H1 (cell line): Measurements from ENCODE around the gene SPAAR. TPM values are rescaled to one million over a fixed set of nuclear protein-coding genes. Genes with fewer than 3 reads are reported as not detected.

Experiments used
- CTCF ChIA-PET: fragments of 300-600 bp; sonication (Branson Sonifier 250); formaldehyde crosslinking; loops from one replicate; lab custom pipeline; 2021; ENCODE audit not compliant: partially characterized antibody; lab: Charles Lee
- POLR2A ChIA-PET: fragments of 300-600 bp; sonication (Branson Sonifier 250); formaldehyde crosslinking; loops from one replicate; lab custom pipeline; 2021; ENCODE audit warnings: inconsistent platforms; ENCODE audit not compliant: partially characterized antibody; lab: Charles Lee
- DNase-seq, 2 experiments: peaks; one replicate each; pipeline versions ENCODE4 v3.0.0 to v3.0.0-alpha.2; 2010 to 2022; ENCODE audit warnings: low spot score in 2 of 2, low read depth in 1 of 2, mixed read lengths in 1 of 2
- FAIRE-seq: peaks from 2 replicates; lab custom pipeline; 2011; peaks lifted over from hg19 to GRCh38; lab: Jason Lieb, UNC
- H2AFZ ChIP-seq: 2 replicates; pipeline ENCODE4 v1.8.1; 2012; ENCODE audit warnings: low read length, inconsistent platforms
- H2AK5ac ChIP-seq: 2 replicates; pipeline ENCODE4 v1.6.1; 2013; ENCODE audit warnings: low read depth, low read length
- H2BK120ac ChIP-seq: replicated peaks from 2 replicates; pipeline ENCODE3; 2013; ENCODE audit warnings: low read depth, low read length, inconsistent platforms
- H2BK12ac ChIP-seq: 2 replicates; pipeline ENCODE4 v1.6.1; 2013; ENCODE audit warnings: low read depth, low read length
- H2BK15ac ChIP-seq: 2 replicates; pipeline ENCODE4 v1.6.1; 2013; ENCODE audit warnings: low read length
- H2BK20ac ChIP-seq: 2 replicates; pipeline ENCODE4 v1.6.1; 2013; ENCODE audit warnings: low read length
- H2BK5ac ChIP-seq: 2 replicates; pipeline ENCODE4 v1.6.1; 2013; ENCODE audit warnings: low read depth, low read length
- H3K14ac ChIP-seq: 2 replicates; pipeline ENCODE4 v1.6.1; 2013; ENCODE audit warnings: inconsistent platforms; ENCODE audit not compliant: insufficient read length
- H3K18ac ChIP-seq: 2 replicates; pipeline ENCODE4 v1.6.1; 2013; ENCODE audit warnings: low read length; ENCODE audit errors: extremely low read depth
- H3K23ac ChIP-seq: 2 replicates; pipeline ENCODE4 v1.6.1; 2013; ENCODE audit warnings: inconsistent platforms; ENCODE audit not compliant: insufficient read length
- H3K23me2 ChIP-seq: 2 replicates; pipeline ENCODE4 v1.6.1; 2013; ENCODE audit warnings: low read depth, low read length
- H3K27ac ChIP-seq: 2 replicates; pipeline ENCODE4 v1.6.1; 2011; ENCODE audit warnings: low read depth, low read length, inconsistent platforms
- H3K27me3 ChIP-seq, 4 experiments: replicated peaks in 1 of 4; 1 replicate in 1 of 4; 2 replicates in 3 of 4; pipeline versions ENCODE4 v1.6.1 to v1.8.1; 2011 to 2013; ENCODE audit warnings: low read length in 3 of 4, mild to moderate bottlenecking in 3 of 4, inconsistent platforms in 2 of 4, mixed read lengths in 2 of 4, moderate library complexity in 1 of 4; ENCODE audit not compliant: control insufficient read depth in 3 of 4, insufficient read depth in 3 of 4; ENCODE audit errors: extremely low read depth in 1 of 4
- H3K36me3 ChIP-seq, 4 experiments: 2 replicates each; pipeline versions ENCODE4 v1.6.1 to v1.8.1; 2011 to 2013; ENCODE audit warnings: mild to moderate bottlenecking in 4 of 4, low read length in 3 of 4, moderate library complexity in 2 of 4, control low read depth in 1 of 4, inconsistent platforms in 1 of 4; ENCODE audit not compliant: insufficient read depth in 4 of 4, control insufficient read depth in 2 of 4
- H3K4ac ChIP-seq: replicated peaks from 2 replicates; pipeline ENCODE3; 2013; ENCODE audit warnings: low read length, low read depth, mixed read lengths, inconsistent platforms; ENCODE audit not compliant: insufficient read length
- H3K4me1 ChIP-seq, 4 experiments: replicated peaks in 1 of 4; 1 replicate in 1 of 4; 2 replicates in 3 of 4; pipeline versions ENCODE4 v1.6.1 to v1.8.1; 2011 to 2013; ENCODE audit warnings: low read length in 3 of 4, inconsistent platforms in 2 of 4, mixed read lengths in 1 of 4; ENCODE audit not compliant: insufficient read depth in 4 of 4, control insufficient read depth in 3 of 4
- H3K4me2 ChIP-seq, 2 experiments: 2 replicates each; pipeline versions ENCODE4 v1.6.1 to v1.8.1; 2011 to 2013; ENCODE audit warnings: low read depth in 2 of 2, low read length in 2 of 2, control low read depth in 1 of 2, inconsistent platforms in 1 of 2, mild to moderate bottlenecking in 1 of 2; ENCODE audit not compliant: insufficient read depth in 1 of 2
- H3K4me3 ChIP-seq, 4 experiments: fragments of 200-600, 300-600 bp in 1 of 4; sonication (generic), shearing (Covaris generic), sonication (Bioruptor Twin) in 1 of 4; 2 replicates each; pipeline versions ENCODE4 v1.5.1 to v1.8.1; 2011 to 2016; ENCODE audit warnings: low read length in 4 of 4, low read depth in 3 of 4, control low read depth in 2 of 4, inconsistent platforms in 2 of 4, mild to moderate bottlenecking in 2 of 4, mixed read lengths in 1 of 4, moderate library complexity in 1 of 4; ENCODE audit not compliant: insufficient read depth in 2 of 4; ENCODE audit errors: extremely low read depth in 1 of 4
- H3K56ac ChIP-seq: replicated peaks from 2 replicates; pipeline ENCODE3; 2013; ENCODE audit warnings: low read depth, mild to moderate bottlenecking, mixed read lengths, low read length, inconsistent platforms; ENCODE audit not compliant: insufficient read length
- H3K79me1 ChIP-seq: 2 replicates; pipeline ENCODE4 v1.6.1; 2013; ENCODE audit warnings: low read depth, low read length, control low read depth
- H3K79me2 ChIP-seq, 2 experiments: 2 replicates each; pipeline versions ENCODE4 v1.6.1 to v1.8.1; 2012 to 2013; ENCODE audit warnings: low read length in 2 of 2, mild to moderate bottlenecking in 2 of 2, inconsistent platforms in 1 of 2; ENCODE audit not compliant: insufficient read depth in 2 of 2, control insufficient read depth in 1 of 2
- H3K9ac ChIP-seq, 4 experiments: replicated peaks in 1 of 4; 1 replicate in 1 of 4; 2 replicates in 3 of 4; pipeline versions ENCODE4 v1.6.1 to v1.8.1; 2011 to 2013; ENCODE audit warnings: low read depth in 3 of 4, low read length in 3 of 4, control low read depth in 2 of 4, mild to moderate bottlenecking in 2 of 4, moderate library complexity in 2 of 4, inconsistent platforms in 1 of 4; ENCODE audit errors: extremely low read depth in 1 of 4
- H3K9me3 ChIP-seq, 2 experiments: 2 replicates each; pipeline versions ENCODE4 v1.6.1 to v1.8.1; 2012 to 2013; ENCODE audit warnings: mild to moderate bottlenecking in 2 of 2, moderate library complexity in 2 of 2, control low read depth in 1 of 2, inconsistent platforms in 1 of 2, low read depth in 1 of 2, low read length in 1 of 2, mixed read lengths in 1 of 2; ENCODE audit not compliant: insufficient read depth in 2 of 2
- H4K20me1 ChIP-seq, 2 experiments: replicated peaks in 1 of 2; 2 replicates each; pipeline versions ENCODE3 to v1.8.1; 2011 to 2013; ENCODE audit warnings: inconsistent platforms in 2 of 2, low read length in 2 of 2, mild to moderate bottlenecking in 1 of 2; ENCODE audit not compliant: insufficient read depth in 2 of 2, control insufficient read depth in 1 of 2
- H4K5ac ChIP-seq: 2 replicates; pipeline ENCODE4 v1.6.1; 2013; ENCODE audit warnings: low read length, low read depth, mixed read lengths, inconsistent platforms; ENCODE audit not compliant: insufficient read length
- H4K8ac ChIP-seq: 2 replicates; pipeline ENCODE4 v1.8.0; 2013; ENCODE audit warnings: mild to moderate bottlenecking, moderate library complexity, low read length, inconsistent platforms; ENCODE audit not compliant: insufficient read depth; ENCODE audit errors: extremely low read depth
- H4K91ac ChIP-seq: replicated peaks from 2 replicates; pipeline ENCODE3; 2013; ENCODE audit warnings: low read length, mixed read lengths, inconsistent platforms; ENCODE audit not compliant: insufficient read length
- FOSL1 ChIP-seq: IDR thresholded peaks from 2 replicates; pipeline ENCODE4 v1.6.1; 2011; ENCODE audit warnings: mild to moderate bottlenecking, low read depth, low read length, moderate library complexity; ENCODE audit not compliant: insufficient read depth
- HDAC2 ChIP-seq, 2 experiments: fragments of 300-600 bp in 1 of 2; sonication (generic) in 1 of 2; IDR thresholded peaks; 2 replicates each; pipeline ENCODE4 v1.6.1; 2011 to 2012; ENCODE audit warnings: low read depth in 2 of 2, low read length in 2 of 2, mild to moderate bottlenecking in 2 of 2, moderate library complexity in 2 of 2, borderline replicate concordance in 1 of 2, inconsistent platforms in 1 of 2
- KDM4A ChIP-seq: IDR thresholded peaks from one replicate; pipeline ENCODE4 v1.7.1; 2012; ENCODE audit warnings: low read depth, mild to moderate bottlenecking, moderate library complexity, low read length, inconsistent platforms; ENCODE audit not compliant: severe bottlenecking
- NANOG ChIP-seq: IDR thresholded peaks from 2 replicates; pipeline ENCODE4 v1.6.1; 2011; ENCODE audit warnings: low read length, low read depth, mild to moderate bottlenecking, inconsistent platforms; ENCODE audit not compliant: insufficient read depth, poor library complexity, severe bottlenecking
- SP1 ChIP-seq: IDR thresholded peaks from 2 replicates; pipeline ENCODE4 v1.6.1; 2011; ENCODE audit warnings: low read depth, low read length
- WGBS, 2 experiments: shearing (Covaris generic) in 1 of 2; methylation state at CpG; one replicate each; pipeline versions ENCODE4 v1.1.6 to v1.1.7; 2013 to 2015; ENCODE audit warnings: low lambda C conversion rate in 2 of 2, mixed read lengths in 2 of 2, inconsistent platforms in 1 of 2, low coverage in 1 of 2, missing lambda C conversion rate in 1 of 2; ENCODE audit not compliant: insufficient replicate concordance in 2 of 2, insufficient coverage in 1 of 2, insufficient read length in 1 of 2; ENCODE audit errors: extremely low coverage in 1 of 2, missing lambda C conversion rate in 1 of 2; 5-methylcytosine and 5-hydroxymethylcytosine counted together
- polyA plus RNA-seq, 7 experiments: library from polyadenylated mRNA; depleted of rRNA in 3 of 7; stranded (reverse) in 5 of 7; unstranded in 2 of 7; fragments of >200 nt in 5 of 7; fragments of 200-250 nt in 2 of 7; gene quantifications; 1 replicate in 5 of 7; 2 replicates in 1 of 7; 4 replicates in 1 of 7; pipeline versions ENCODE4 v1.2.1 to v1.2.3, GENCODE V29; 2011 to 2013; ENCODE audit warnings: missing spikeins in 2 of 7, mixed read lengths in 2 of 7
- total RNA-seq: library from RNA; stranded (reverse); fragmentation: NEBNext Ultra II Directional; extraction: Animal tissue kit (Norgen Biotek cat#: 25700); gene quantifications from 2 replicates; pipeline ENCODE4 v1.2.1, GENCODE V29; 2021
- TF ChIP-seq, protein P1 (sequence below): IDR thresholded peaks from 2 replicates; pipeline ENCODE4 v1.6.1; 2012; ENCODE audit warnings: inconsistent platforms

The SPAAR gene
- total and polyA plus RNA-seq, 2 of the 8 experiments (the other 6 are each of a cell fraction or from before 2014, with no cell fraction given) = 0.27 TPM; not detected in 1

DNA sequence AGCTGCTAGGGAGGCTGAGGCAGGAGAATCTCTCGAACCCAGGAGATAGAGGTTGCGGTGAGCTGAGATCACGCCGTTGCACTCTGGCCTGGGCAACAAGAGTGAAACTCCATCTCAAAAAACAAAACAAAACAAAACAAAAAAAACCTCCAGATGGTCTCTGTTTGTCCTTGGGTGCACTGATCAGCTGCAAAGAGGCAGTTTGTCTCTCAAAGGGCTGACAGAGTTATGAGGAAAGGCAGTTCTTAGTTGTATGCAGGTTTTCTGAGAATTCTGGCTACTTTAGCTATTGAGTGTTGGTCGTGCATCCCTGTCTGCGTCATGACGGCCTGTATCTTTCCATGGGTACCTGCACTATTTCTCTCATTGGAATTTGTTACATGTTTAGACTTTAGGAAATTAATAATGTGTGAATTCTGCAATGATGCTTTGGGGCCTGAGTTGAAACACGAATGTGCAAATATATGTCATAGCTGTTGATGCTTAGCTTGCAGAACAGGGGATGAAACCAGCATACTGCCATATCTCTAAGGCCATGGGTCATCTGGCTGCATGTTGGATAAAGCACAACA is 30.5 kb downstream of the SPAAR start:
- ChIA-PET CTCF (interaction anchor here (1.1 to 2.6 kb wide), 4 partner anchors 15 to 37 kb away, joined by 3 to 13 read pairs (median 6); partner anchors contain the start of gene SPAAR), POLR2A (no interaction called here)
- Histone ChIP-seq H3K23me2 (no peaks in the 10 kb centered on the region), H4K91ac (no peak overlapping the region), H3K27ac (no peak overlapping the region), H2BK120ac (no peak overlapping the region), H2BK15ac (no peak overlapping the region), H3K4me3 (no peak overlapping the region), H3K56ac (no peak overlapping the region), H3K4me1 (no peaks in the 10 kb centered on the region), H4K8ac (no peak overlapping the region), H4K20me1 (no peaks in the 10 kb centered on the region), H3K9ac (no peak overlapping the region), H3K27me3 (peaks cover 7 to 39% (median 25%) of the 10 kb centered on the region in 4 experiments), H2BK20ac (no peak overlapping the region), H3K14ac (no peak overlapping the region), H3K18ac (no peak overlapping the region), H2BK12ac (no peak overlapping the region), H3K36me3 (no peaks in the 10 kb centered on the region), H4K5ac (no peak overlapping the region), H2BK5ac (no peak overlapping the region), H3K4me2 (no peak overlapping the region), H3K79me1 (no peaks in the 10 kb centered on the region), H2AFZ (no peak overlapping the region), H3K23ac (no peak overlapping the region), H3K4ac (no peak overlapping the region), H3K79me2 (no peaks in the 10 kb centered on the region), H3K9me3 (no peaks in the 10 kb centered on the region), H2AK5ac (no peak overlapping the region)
- TF ChIP-seq, protein P1, sequence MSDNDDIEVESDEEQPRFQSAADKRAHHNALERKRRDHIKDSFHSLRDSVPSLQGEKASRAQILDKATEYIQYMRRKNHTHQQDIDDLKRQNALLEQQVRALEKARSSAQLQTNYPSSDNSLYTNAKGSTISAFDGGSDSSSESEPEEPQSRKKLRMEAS = no peak
- TF ChIP-seq SP1 = no peak
- no peak for TF ChIP-seq FOSL1
- no peak for TF ChIP-seq NANOG
- no peak for TF ChIP-seq KDM4A
- TF ChIP-seq HDAC2 (IDR thresholded peaks at IDR 0.05; ENCODE audit: borderline replicate concordance in 1 of 2, low read depth in 2 of 2, low read length in 2 of 2) = no peak
- FAIRE-seq = no peak
- DNase-seq = no peak
- 84% methylated on average over 8 of the region's 8 CpGs; no CpG with 5 or more reads in 1 of the 2 experiments for WGBS, 2 experiments
